HG02840 (cell line): ENCODE results near the gene CDH12.
"Not testable (repeated sequence)": the region's sequence is repeated elsewhere in the genome, so short reads cannot be mapped to it uniquely, and the experiment has no call there.

Experiments used
- ATAC-seq: cut with Tn5 transposase; IDR thresholded peaks from one replicate; pipeline ENCODE4 v1.9.1; 2021; ENCODE audit warnings: mild to moderate bottlenecking, moderate library complexity, moderate number of reproducible peaks; ENCODE audit not compliant: unreplicated experiment, low FRiP score

The CDH12 gene

GRCh38 chr5:22188651-22189050 lies 664.5 kb downstream of the CDH12 start:
- ATAC-seq: not testable (repeated sequence)

- ATAC-seq: not testable (repeated sequence)
Measured at GRCh38 chr5:22187632-22188228, 665.4 kb downstream of the CDH12 start.

GRCh38 chr5:22169226-22169625 lies 683.9 kb downstream of the CDH12 start:
- not testable (repeated sequence) for ATAC-seq

DNA sequence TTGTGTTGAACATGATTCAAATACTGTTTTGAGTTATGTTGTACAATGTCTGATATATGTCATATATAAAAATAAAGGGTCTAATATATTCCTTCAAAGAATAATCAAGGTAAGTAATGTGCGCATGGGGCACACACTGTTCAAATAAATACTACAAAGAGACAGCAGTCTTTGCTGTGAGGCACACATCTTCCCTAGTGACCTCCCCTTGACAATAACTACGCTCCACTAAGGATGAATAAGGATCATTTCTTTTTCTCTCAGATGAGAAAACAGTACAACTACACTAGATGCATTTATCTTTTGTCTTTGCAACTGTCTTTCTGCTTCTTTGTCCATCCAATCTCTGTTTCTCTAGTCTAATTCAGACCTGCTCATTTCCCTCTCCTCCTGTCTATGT lies 684.4 kb downstream of the CDH12 start:
- not testable (repeated sequence) for ATAC-seq

GRCh38 chr5:22165931-22166330 lies 687.2 kb downstream of the CDH12 start:
- ATAC-seq: not testable (repeated sequence)

DNA sequence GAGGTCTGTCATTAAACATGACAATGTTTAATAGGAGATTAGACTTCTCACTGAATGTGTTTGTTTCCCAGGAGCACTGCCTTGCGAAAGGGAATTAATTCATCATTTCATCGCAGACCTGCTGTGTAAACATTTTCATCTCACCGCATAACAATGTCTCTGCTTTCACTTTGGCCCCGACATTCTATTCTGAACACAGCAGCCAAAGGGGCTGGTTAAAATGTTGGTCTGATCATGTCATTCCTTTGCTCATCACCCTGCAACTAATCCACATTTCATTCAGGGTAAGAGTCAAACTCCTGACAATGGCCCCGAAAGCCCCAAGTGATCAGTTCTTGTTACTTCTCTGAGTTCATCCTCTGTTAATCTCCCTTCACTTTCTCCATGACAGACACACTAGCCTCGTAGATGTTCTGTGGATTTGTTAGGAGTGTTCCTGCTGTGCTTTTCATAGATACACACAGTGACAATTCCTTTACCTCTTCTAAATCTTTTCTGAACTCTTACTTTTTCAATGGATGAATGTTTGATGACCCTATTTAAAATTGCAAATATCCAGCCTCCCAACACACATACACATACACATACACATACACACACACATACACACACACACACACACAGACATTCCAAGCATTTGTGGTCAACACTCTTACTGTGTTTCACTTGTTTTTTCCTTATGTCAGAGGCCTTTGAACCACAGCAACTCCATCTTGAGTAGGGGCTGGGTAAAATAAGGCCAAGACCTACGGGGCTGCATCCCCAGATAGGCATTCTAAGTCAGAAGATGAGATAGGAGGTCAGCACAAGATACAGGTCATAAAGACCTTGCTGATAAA lies 688.0 kb downstream of the CDH12 start:
- not testable (repeated sequence) for ATAC-seq

DNA sequence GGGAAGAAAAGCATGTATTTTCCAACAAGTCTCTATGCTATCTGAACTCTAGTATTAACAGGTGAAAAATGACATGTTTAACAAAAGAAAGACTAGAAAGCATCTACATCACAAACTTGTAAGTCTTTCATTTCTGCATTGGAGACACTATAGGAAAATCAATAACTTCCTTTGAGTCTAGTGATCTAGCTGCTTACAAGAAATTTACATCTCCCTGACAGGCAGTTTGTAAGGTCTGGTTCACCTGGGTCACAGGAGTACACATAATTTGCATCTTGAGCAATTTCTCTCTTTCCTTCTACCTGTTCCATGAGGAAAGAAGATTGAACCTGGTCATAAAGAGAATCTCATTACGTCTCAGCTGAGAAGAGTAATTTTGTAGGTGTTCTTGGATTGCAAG lies 696.2 kb downstream of the CDH12 start:
- ATAC-seq: not testable (repeated sequence)

DNA sequence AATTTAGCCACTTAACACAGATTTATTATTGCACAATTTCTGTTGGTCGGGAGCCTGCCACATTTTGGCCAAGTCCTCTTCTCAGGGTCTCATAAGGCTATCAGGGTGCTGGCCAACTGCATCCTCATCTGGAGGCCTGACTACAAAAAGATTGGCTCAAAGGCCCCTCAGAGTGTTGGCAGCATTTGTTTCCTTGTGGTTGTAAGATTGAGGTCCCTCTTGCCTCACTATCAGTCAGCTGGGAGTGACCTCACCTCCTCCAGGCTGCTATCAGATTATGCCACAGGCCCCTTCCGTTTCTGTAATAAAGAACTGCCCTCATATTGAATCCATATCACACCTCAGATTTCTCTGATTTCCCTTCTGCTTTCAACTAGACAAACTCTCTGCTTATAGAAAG lies 698.4 kb downstream of the CDH12 start:
- not testable (repeated sequence) for ATAC-seq

GRCh38 chr5:22151801-22152200 lies 701.3 kb downstream of the CDH12 start:
- ATAC-seq: not testable (repeated sequence)

- not testable (repeated sequence) for ATAC-seq
Measured at GRCh38 chr5:22140418-22140817, 712.7 kb downstream of the CDH12 start.

- not testable (repeated sequence) for ATAC-seq
Measured at GRCh38 chr5:22139662-22140300, 713.4 kb downstream of the CDH12 start.

GRCh38 chr5:22111320-22111719 lies 741.8 kb downstream of the CDH12 start:
- ATAC-seq: no peak

DNA sequence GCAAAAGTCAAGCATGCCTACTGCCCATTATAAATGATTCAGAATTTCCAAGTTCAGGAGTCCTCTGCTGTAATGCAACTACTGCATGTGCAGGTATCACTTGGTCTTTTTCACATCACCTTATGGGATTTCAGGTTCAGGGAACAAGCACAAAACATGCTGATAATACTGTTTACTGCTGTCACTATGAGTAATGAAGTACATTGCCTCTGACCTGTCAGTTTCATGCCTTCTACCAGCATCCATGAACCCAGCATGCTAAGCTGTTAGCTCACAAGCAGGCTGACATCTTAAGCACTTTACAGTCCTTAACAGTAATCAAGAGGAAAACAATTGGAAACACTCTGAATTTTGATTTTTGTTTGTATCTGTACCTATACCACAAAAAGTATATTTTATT lies 743.8 kb downstream of the CDH12 start:
- ATAC-seq: no peak

GRCh38 chr5:22108545-22108944 lies 744.6 kb downstream of the CDH12 start:
- ATAC-seq: no peak

DNA sequence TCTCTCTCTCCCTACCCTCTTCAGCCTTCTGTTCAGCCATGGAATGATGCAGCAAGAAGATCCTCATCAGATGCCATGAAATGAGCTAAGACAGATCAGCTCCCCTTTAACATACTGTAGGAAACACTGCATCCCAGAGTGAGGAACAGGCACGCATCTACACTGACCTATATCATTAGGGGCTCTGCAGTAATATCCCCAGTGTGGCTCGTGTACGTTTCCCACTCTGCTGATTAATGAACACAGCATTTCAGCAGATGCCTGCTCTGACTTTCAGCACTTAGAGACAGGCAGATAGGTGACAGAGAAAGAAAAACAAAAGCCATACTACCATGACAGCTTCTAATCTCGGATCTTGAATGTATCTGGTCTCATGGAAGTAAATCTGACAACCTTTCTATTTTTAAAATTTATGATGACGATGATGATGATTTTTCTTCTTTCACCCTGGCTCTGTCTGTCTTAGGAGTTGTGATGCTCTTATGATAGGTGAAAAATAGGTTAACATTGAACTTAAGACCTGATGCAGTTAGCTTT lies 750.3 kb downstream of the CDH12 start:
- no peak for ATAC-seq

DNA sequence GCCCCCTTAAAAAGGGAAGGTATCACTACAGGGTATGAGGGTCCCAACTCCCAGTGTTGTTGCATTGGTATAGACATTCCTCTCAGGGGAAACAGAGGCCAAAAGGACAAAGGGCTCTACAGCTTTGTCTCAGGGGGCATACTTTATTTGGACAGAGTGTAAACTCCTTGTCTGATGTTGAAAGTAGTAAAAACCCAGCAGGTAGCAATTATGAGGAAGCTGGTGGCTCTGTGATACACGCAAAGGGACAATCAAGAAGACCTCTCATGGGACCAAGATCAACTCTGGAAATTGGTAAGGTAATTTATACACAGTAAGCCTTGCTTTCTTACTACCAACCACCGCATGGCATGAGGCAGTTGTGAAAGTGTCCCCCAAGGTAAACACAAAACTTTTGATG lies 764.6 kb downstream of the CDH12 start:
- no peak for ATAC-seq

DNA sequence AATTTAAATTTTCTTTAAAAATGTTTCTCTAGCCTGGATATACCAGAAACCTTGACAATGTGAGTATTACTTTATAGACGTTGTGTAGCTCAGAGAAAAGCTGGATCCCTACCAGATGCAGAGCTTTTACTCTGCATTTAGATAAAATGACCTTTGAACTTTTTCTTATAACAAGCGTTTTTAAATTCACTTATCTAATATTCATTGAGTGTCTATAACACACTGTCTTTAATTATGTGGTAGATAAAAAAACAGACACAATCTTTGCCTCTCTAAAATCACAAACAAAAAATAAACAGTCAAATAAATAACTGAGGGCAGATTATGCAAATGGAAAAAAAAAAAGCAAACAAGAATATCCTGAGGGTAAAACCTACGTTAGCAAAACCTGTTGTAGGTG lies 773.6 kb downstream of the CDH12 start:
- ATAC-seq: no peak

- no peak for ATAC-seq
Measured at GRCh38 chr5:22079002-22079401, 774.1 kb downstream of the CDH12 start.

GRCh38 chr5:22076586-22076985 lies 776.6 kb downstream of the CDH12 start:
- no peak for ATAC-seq

GRCh38 chr5:22070186-22070728 lies 782.9 kb downstream of the CDH12 start:
- no peak for ATAC-seq

DNA sequence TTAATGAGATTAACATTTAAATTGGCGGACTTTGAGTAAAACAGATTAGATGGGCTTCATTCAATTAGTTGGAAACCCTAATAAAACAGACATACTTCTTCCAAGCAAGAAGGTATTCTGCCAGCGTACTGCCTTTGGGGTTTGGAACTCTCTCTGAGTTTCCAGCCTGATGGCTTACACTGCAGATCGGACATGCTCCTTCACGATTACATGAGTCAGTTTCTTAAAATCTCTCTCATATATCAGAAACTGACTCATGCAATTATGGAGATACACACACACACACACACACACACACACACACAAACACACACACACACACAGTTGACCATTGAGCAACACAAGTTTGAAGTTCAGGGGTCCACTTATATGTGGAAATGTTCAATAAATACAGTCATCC lies 789.4 kb downstream of the CDH12 start:
- no peak for ATAC-seq
